Measurements from ENCODE around the gene VDAC1. TPM values are rescaled to one million over a fixed set of nuclear protein-coding genes. Genes with fewer than 3 reads are reported as not detected.

VDAC1 gene
- total RNA-seq, 4 donors from 2014 or later, result 122 to 166 (median 136) TPM

DNA sequence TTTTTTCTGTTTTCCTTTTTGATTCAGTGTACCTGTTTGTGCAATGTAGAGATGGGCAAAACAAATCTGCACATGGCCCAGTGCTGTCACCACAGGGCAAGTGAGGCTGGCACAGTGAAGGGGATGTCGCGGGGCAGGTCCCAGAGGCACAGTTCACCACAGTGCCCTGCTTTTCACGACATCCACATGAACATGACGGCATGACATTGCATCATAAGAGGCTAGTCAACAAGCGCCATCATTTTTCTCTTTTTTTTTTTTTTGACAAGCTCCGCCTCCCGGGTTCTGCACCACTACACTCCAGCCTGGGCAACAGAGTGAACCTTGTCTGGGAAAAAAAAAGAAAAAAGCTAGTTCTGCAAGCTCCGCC is 42.9 kb upstream of the VDAC1 start:
- Histone ChIP-seq H3K36me3 (no peaks in the 10 kb centered on the region), H3K27me3 (no peaks in the 10 kb centered on the region), H3K4me3 (replicated peaks in 1 of 3) (no peak overlapping the region), H3K27ac (no peak overlapping the region), H3K9me3 (no peaks in the 10 kb centered on the region), H3K4me1 (no peaks in the 10 kb centered on the region)
- no peak for DNase-seq
- intact Hi-C loops (cut with DNase I), result loop anchor here (10.0 kb wide), 1 partner anchor 237 kb away; no protein-coding TSS in a partner anchor
- WGBS, 2 donors, result 92 to 95% methylated on average over 8 of the region's 8 CpGs
- TF ChIP-seq POLR2A (IDR thresholded peaks at IDR 0.05) (no peak), CTCF (IDR thresholded peaks at IDR 0.05) (no peak)

DNA sequence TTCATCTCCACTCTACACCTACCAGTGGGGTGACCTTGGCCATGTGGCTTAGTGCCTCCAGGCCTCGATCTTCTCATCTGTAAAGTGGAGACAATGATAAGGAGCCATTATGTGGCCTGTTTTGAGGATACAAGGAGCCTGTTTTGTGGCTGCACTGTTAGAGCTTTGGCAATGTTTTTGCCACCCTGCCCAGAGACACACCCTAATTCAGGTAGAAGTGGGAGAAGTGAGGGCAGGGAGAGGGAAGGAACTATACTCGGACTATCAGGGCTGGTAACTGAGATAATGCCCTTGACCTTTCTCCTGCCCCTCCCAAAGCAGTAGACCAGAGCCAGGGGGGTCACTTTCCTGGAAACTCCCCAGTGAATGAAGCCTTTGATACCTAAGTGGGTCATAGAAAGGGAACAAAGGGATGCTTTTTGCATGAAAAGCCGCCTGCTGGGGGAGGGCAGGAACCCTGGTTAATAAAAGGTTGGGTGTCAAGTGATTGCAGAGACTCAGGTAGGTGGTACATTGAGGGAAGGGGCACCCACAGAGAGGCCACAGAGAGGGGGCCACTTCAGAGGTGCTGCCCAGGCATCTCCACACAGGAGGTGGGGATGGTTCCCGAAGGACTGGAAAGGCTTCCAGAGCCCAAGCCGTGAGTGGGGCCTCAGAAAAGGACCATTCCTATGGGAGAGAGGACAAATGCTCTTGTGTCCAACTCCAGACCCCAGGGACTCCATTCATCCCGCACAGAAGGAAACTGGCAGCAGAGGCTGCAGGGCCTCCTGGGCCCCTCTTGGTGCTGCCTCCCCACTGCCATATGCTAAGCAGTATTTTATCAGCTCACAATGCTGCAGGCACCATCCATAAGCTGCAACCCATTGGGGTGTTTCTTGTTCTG is 42.3 kb upstream of the VDAC1 start:
- no peak for DNase-seq
- TF ChIP-seq CTCF (IDR thresholded peaks at IDR 0.05), result no peak
- TF ChIP-seq POLR2A (IDR thresholded peaks at IDR 0.05), result no peak
- Histone ChIP-seq H3K4me1 (no peaks in the 10 kb centered on the region), H3K27me3 (no peaks in the 10 kb centered on the region), H3K4me3 (replicated peaks in 1 of 3) (no peak overlapping the region), H3K9me3 (no peaks in the 10 kb centered on the region), H3K36me3 (no peaks in the 10 kb centered on the region), H3K27ac (no peak overlapping the region)
- intact Hi-C loops (cut with DNase I), result loop anchor here (10.0 kb wide), 1 partner anchor 238 kb away; no protein-coding TSS in a partner anchor
- 66 to 77% methylated on average over 6 of the region's 6 CpGs for WGBS, 2 donors

DNA sequence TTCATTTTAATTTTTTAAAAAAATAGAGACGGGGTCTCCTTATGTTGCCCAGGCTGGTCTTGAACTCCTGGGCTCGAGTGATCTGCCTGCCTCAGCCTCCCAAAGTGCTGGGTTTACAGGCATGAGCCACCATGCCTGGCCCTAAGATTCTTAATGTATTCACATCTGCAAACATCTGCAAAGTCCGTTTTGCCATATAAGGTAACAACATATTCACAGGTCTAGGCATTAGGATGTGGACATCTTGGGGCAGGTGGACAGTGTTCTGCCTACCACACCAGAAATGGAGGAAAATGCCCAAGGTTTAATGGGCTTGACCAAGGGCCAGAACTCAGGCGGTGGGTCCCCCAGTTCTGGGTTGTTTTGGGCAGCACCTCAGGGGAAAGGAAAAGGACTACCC is 41.6 kb upstream of the VDAC1 start:
- no peak overlapping the region for H3K27ac ChIP-seq
- DNase-seq, result no peak
- no peaks in the 10 kb centered on the region for H3K9me3 ChIP-seq
- WGBS, 2 donors, result 90 to 95% methylated on average over 4 of the region's 4 CpGs
- no peaks in the 10 kb centered on the region for H3K36me3 ChIP-seq
- H3K4me1 ChIP-seq, result no peaks in the 10 kb centered on the region
- H3K4me3 ChIP-seq (replicated peaks in 1 of 3), result no peak overlapping the region
- TF ChIP-seq POLR2A (IDR thresholded peaks at IDR 0.05), result no peak
- no peak for TF ChIP-seq CTCF (IDR thresholded peaks at IDR 0.05)
- intact Hi-C loops (cut with DNase I), result loop anchor here (10.0 kb wide), 1 partner anchor 238 kb away; no protein-coding TSS in a partner anchor
- H3K27me3 ChIP-seq, result no peaks in the 10 kb centered on the region

DNA sequence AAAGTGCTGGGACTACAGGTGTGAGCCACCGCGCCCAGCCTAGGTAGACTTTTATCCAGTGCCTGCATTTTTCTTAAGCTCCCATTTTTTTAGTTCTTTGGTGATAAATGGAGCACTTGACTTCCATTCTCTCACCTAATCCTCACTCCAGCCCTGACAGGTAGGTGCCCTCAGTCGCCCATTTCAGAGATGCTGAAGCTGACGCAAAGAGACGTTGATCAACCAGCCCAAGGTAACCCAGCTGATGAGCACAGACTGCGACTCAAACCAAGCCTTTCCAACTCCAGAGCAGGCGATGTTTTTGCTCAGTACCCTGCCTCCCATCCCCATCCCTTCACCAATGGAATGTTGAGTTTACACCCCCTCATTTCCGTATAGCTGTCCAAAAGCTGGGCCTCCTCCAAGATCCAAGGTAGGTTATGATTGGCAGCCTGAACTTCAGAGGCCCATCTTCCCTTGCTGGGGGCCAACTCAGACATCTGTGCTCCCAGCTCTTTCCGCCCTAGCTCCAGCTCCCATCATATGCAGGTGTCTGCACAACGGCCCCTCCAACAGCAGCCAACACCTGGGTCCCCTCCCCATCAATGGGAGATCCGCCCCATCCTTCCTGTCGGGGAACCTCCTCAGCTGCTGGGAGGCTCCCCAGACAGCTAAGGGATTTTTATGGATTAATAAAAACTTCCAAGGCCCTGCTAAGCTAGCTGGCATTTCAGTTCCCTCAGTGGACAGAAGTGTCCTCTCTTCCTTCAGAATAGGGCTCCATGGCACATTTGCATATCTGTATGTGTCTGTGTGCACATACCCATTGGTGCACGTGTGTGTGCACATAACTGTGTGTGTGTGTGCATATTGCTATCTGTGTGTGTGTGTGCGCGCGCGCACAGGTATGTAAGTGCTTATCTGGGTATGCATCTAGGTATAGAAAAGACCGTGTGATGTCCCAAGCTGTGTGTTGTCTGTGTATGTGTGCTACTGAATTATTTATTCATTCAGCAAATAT is 39.3 kb upstream of the VDAC1 start:
- TF ChIP-seq POLR2A (IDR thresholded peaks at IDR 0.05) (no peak), CTCF (IDR thresholded peaks at IDR 0.05) (no peak)
- intact Hi-C loops (cut with DNase I), result loop anchor here (5.0 to 10.0 kb wide), 2 partner anchors 98 to 241 kb away; no protein-coding TSS in a partner anchor
- DNase-seq, result no peak
- no peaks in the 10 kb centered on the region for H3K27me3 ChIP-seq
- H3K27ac ChIP-seq, result no peak overlapping the region
- H3K4me3 ChIP-seq (replicated peaks in 1 of 3), result no peak overlapping the region
- no peaks in the 10 kb centered on the region for H3K4me1 ChIP-seq
- 87 to 90% methylated on average over 18 of the region's 18 CpGs for WGBS, 2 donors
- no peaks in the 10 kb centered on the region for H3K36me3 ChIP-seq
- no peaks in the 10 kb centered on the region for H3K9me3 ChIP-seq
